Pancreas (tissue), 10 donors: Measurements from ENCODE around the gene PALLD. TPM values are rescaled to one million over a fixed set of nuclear protein-coding genes. Genes with fewer than 3 reads are reported as not detected.

Experiments
- ATAC-seq, 4 donors: fragments of 200-7000 bp; cut with Tn5 transposase; one replicate each; pipeline versions ENCODE4 v1.8.0 to v1.9.1; 2020; ENCODE audit warnings: mild to moderate bottlenecking in 4 of 4, moderate library complexity in 4 of 4
- DNase-seq, 6 donors: peaks; one replicate each; pipeline ENCODE4 v3.0.0-alpha.2; 2020
- FAIRE-seq: peaks from 2 replicates; lab custom pipeline; 2012; peaks lifted over from hg19 to GRCh38; lab: Jason Lieb, UNC
- H3K27ac ChIP-seq, 4 donors: fragments of 200-600 bp; sonication (generic); 1 replicate in 3 of 4; 2 replicates in 1 of 4; pipeline versions ENCODE4 v1.5.0 to v1.8.0; 2020
- H3K27me3 ChIP-seq, 4 donors: fragments of 200-600 bp; one replicate each; pipeline ENCODE4 v1.8.0; 2021
- H3K36me3 ChIP-seq, 3 donors: fragments of 200-600 bp; sonication (generic) in 1 of 3; one replicate each; pipeline versions ENCODE4 v1.5.0 to v1.8.0; 2020 to 2021
- H3K4me1 ChIP-seq, 3 donors: fragments of 200-600 bp; one replicate each; pipeline ENCODE4 v1.8.0; 2021
- H3K4me3 ChIP-seq, 4 donors: fragments of 200-600 bp; sonication (generic) in 2 of 4; one replicate each; pipeline versions ENCODE4 v1.5.0 to v1.8.0; 2020 to 2021
- H3K9me3 ChIP-seq, 4 donors: fragments of 200-600 bp; one replicate each; pipeline ENCODE4 v1.8.0; 2021
- WGBS, 2 donors: extraction: QIAGEN DNeasy Blood & Tissue Kit; methylation state at CpG; one replicate each; pipeline ENCODE4 v1.1.7; 2013; 5-methylcytosine and 5-hydroxymethylcytosine counted together
- intact Hi-C, 3 donors: fragments of 100-400 bp; cut with DNase I; formaldehyde crosslinking; loops; one replicate each; pipeline versions ENCODE4 v1.11.1 to v1.14.2; 2022
- polyA plus RNA-seq, 2 donors: library from polyadenylated mRNA; stranded (reverse); fragments of 200-250 nt; gene quantifications; one replicate each; pipeline ENCODE4 v1.2.3, GENCODE V29; 2013
- total RNA-seq, 6 donors: library from RNA; stranded (reverse); fragmentation: NEBNext Ultra II Directional in 4 of 6; extraction: Animal tissue kit (Norgen Biotek cat#: 25700) in 4 of 6; gene quantifications; one replicate each; pipeline versions ENCODE4 v1.2.1 to v1.2.4, GENCODE V29; 2021 to 2023
- TF ChIP-seq, protein P1 (sequence below), 4 donors: fragments of 200-600 bp; sonication (generic) in 3 of 4; IDR thresholded peaks; one replicate each; pipeline versions ENCODE4 v1.5.0 to v1.8.0; 2021; ENCODE audit warnings: antibody characterized with exemption in 4 of 4
- donor health status: healthy with polysubstance abuse.
- donor health status: DM: no; HTN: no; CAD: no; lungs with moderate emphysema.
- donor health status: DM: no; HTN: no; CAD: no.
- donor health status: control.
- donor health status: control.
- donor health status: Bipolar disorder and iron deficiency.
- donor health status: DM: yes; HTN: yes; CAD: no.
- donor health status: DM: no; HTN: no; CAD: no.
- donor health status: DM: no; HTN: no; CAD: no.
- donor health status: DM: yes; HTN: yes; CAD: no.

The PALLD gene
- total and polyA plus RNA-seq, 8 donors = 4.4 to 44.2 (median 14.1) TPM

DNA sequence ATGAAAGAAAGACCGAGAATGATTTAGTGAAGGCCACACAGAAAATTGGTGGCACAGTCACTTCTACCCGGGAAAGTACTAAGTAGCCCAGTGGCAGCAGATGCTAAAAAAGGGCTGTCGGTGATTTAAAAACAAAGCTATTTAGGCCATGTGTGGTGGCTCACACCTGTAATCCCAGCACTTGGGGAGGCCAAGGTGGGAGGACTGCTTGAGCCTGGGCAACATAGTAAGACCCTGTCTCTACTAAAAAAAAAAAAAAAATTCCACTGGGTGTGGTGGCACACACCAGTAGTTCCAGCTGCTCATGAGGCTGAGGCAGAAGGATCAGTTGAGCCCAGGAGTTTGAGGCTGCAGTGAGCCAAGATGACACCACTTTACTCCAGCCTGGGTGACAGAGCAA is 369.0 kb downstream of the PALLD start:
- no peaks in the 10 kb centered on the region for H3K36me3 ChIP-seq
- no peak overlapping the region for H3K27ac ChIP-seq
- H3K9me3 ChIP-seq = no peaks in the 10 kb centered on the region
- DNase-seq (no peak), ATAC-seq (no peak), FAIRE-seq (no peak)
- no peak overlapping the region for H3K4me3 ChIP-seq
- TF ChIP-seq, protein P1, sequence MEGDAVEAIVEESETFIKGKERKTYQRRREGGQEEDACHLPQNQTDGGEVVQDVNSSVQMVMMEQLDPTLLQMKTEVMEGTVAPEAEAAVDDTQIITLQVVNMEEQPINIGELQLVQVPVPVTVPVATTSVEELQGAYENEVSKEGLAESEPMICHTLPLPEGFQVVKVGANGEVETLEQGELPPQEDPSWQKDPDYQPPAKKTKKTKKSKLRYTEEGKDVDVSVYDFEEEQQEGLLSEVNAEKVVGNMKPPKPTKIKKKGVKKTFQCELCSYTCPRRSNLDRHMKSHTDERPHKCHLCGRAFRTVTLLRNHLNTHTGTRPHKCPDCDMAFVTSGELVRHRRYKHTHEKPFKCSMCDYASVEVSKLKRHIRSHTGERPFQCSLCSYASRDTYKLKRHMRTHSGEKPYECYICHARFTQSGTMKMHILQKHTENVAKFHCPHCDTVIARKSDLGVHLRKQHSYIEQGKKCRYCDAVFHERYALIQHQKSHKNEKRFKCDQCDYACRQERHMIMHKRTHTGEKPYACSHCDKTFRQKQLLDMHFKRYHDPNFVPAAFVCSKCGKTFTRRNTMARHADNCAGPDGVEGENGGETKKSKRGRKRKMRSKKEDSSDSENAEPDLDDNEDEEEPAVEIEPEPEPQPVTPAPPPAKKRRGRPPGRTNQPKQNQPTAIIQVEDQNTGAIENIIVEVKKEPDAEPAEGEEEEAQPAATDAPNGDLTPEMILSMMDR (IDR thresholded peaks at IDR 0.05) = no peak
- intact Hi-C loops = no loop called here
- no peaks in the 10 kb centered on the region for H3K27me3 ChIP-seq
- 92 to 97% methylated on average over 3 of the region's 3 CpGs for WGBS, 2 donors
- no peaks in the 10 kb centered on the region for H3K4me1 ChIP-seq

DNA sequence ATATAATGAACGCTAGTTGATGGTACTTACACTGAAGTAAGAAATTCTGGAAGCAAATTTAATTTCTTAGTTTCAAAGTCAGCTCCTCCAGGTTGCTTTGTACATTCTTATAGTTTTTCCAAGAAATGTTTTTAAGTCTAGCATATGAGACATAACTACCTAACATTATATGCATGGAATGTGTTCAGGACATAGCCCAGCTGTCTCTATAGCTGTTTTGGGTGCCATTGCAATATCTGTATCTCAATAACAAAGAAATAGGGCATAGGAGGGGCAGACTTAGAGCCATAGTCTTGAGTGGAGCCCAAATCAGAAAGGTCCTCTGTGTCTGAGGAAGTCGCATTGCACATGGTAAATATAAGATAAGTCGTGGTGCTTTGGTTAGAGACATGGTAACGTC is 369.8 kb downstream of the PALLD start:
- H3K27me3 ChIP-seq = no peaks in the 10 kb centered on the region
- no peaks in the 10 kb centered on the region for H3K36me3 ChIP-seq
- FAIRE-seq = no peak

DNA sequence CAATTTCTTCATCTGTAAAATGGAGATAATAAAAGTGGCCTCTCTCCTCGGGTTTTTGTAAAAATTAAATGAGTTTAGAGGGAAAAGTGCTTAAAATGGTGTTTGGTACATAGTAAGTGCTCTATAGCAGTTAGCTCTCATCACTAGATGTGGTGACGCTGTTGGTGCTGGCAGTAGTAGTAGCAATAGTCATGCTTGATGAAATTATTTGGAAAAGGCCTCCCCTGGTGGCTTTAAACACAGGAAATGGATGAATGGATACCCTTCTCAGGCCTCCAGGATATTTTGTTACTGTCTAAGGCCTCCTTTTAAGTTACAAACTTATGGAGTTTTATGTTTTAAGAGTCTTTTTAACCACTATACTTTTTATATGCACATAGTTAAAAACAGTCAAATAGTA is 370.3 kb downstream of the PALLD start:
- intact Hi-C loops = no loop called here
- Histone ChIP-seq H3K4me3 (no peak overlapping the region), H3K4me1 (no peaks in the 10 kb centered on the region), H3K36me3 (no peaks in the 10 kb centered on the region), H3K27ac (no peak overlapping the region), H3K9me3 (no peaks in the 10 kb centered on the region), H3K27me3 (no peaks in the 10 kb centered on the region)
- ATAC-seq (no peak), DNase-seq (no peak), FAIRE-seq (no peak)
- WGBS, 2 donors = 91 to 97% methylated on average over 2 of the region's 2 CpGs
- TF ChIP-seq, protein P1 (IDR thresholded peaks at IDR 0.05) = no peak

More for the DNA sequence above, 369.8 kb downstream of the PALLD start:
- TF ChIP-seq, protein P1 (IDR thresholded peaks at IDR 0.05) = no peak
- Histone ChIP-seq H3K9me3 (no peaks in the 10 kb centered on the region), H3K27ac (no peak overlapping the region), H3K4me3 (no peak overlapping the region), H3K4me1 (no peaks in the 10 kb centered on the region)
- DNase-seq = no peak
- no peak for ATAC-seq
- intact Hi-C loops = no loop called here
- WGBS, 2 donors = 96 to 99% methylated on average over 4 of the region's 4 CpGs

DNA sequence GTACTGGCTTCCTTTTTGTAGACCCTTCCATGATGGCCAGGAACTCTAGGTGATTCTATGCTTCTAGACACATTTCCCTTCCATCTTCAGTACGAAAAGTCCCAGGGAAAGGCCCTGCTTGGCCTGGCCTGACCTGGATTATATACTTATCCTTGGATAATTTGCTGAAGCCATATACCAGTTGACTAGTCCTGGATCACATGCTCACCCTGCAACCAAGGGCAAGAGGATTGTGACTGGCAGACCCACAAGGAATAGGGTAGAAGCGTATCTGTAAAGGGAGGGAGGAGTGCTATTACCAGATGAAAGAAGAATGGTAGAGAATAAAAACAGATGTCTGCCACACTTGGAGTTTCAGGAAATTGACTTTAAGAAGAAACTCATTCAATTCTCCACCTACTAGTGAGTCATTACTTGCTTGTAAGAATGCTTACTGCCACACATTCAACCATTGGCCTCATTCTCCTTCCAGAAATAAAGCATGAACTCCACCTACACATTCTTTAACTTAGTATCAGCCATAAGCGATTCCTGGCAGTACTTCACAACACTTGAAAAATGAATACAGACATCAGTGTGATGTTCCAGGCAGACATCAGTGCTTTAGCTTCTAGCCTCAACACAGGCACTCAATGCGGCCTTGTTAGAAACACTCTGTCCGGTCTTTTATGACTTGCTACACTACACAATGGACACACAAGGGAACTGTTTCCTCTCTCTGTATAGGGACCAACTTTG is 371.4 kb downstream of the PALLD start:
- H3K27ac ChIP-seq = no peak overlapping the region
- no peaks in the 10 kb centered on the region for H3K9me3 ChIP-seq
- peak in 1 of 4 donors; percentile 21 for ATAC-seq
- no peaks in the 10 kb centered on the region for H3K36me3 ChIP-seq
- DNase-seq = no peak
- no peak overlapping the region for H3K4me3 ChIP-seq
- no peak for FAIRE-seq
- 93 to 94% methylated on average over 5 of the region's 5 CpGs for WGBS, 2 donors
- no peaks in the 10 kb centered on the region for H3K27me3 ChIP-seq
- TF ChIP-seq, protein P1 (IDR thresholded peaks at IDR 0.05) = no peak
- intact Hi-C loops = no loop called here
- no peaks in the 10 kb centered on the region for H3K4me1 ChIP-seq

DNA sequence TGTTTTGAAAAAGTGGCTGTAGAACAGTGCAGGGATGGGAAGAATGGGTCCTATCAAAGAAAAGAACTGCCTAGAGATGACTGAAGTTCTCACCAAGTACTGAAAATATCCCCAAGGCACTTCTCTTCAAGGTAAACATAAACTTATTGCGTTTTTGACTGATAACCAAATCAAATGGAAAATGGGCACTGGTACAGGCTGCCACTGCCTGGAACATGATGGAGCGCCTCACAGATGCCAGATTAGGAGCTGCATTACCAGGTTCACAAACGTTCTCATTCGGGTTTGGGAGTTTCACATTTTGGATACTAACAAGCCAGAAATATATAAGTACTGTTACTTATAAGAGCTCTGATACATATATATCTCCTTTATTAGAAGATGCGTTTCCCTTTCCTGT is 371.9 kb downstream of the PALLD start:
- WGBS, 2 donors = 57% methylated on average over 5 of the region's 5 CpGs
- intact Hi-C loops = no loop called here
- FAIRE-seq = no peak

More for the DNA sequence above, 371.9 kb downstream of the PALLD start:
- Histone ChIP-seq H3K27ac (no peak overlapping the region), H3K36me3 (no peaks in the 10 kb centered on the region), H3K9me3 (no peaks in the 10 kb centered on the region), H3K4me3 (no peak overlapping the region), H3K4me1 (no peaks in the 10 kb centered on the region), H3K27me3 (no peaks in the 10 kb centered on the region)
- DNase-seq (no peak), ATAC-seq (no peak)
- TF ChIP-seq, protein P1 (IDR thresholded peaks at IDR 0.05) = no peak
